HG03575 (cell line): ENCODE measurements around the gene LRRC75B.
"Not testable (repeated sequence)": the region's sequence is repeated elsewhere in the genome, so short reads cannot be mapped to it uniquely, and the experiment has no call there.

ENCODE experiments used
- ATAC-seq: cut with Tn5 transposase; IDR thresholded peaks from one replicate; pipeline ENCODE4 v1.9.1; 2021; ENCODE audit not compliant: unreplicated experiment, insufficient number of reproducible peaks, low FRiP score; ENCODE audit errors: extremely low read depth

The LRRC75B gene

DNA sequence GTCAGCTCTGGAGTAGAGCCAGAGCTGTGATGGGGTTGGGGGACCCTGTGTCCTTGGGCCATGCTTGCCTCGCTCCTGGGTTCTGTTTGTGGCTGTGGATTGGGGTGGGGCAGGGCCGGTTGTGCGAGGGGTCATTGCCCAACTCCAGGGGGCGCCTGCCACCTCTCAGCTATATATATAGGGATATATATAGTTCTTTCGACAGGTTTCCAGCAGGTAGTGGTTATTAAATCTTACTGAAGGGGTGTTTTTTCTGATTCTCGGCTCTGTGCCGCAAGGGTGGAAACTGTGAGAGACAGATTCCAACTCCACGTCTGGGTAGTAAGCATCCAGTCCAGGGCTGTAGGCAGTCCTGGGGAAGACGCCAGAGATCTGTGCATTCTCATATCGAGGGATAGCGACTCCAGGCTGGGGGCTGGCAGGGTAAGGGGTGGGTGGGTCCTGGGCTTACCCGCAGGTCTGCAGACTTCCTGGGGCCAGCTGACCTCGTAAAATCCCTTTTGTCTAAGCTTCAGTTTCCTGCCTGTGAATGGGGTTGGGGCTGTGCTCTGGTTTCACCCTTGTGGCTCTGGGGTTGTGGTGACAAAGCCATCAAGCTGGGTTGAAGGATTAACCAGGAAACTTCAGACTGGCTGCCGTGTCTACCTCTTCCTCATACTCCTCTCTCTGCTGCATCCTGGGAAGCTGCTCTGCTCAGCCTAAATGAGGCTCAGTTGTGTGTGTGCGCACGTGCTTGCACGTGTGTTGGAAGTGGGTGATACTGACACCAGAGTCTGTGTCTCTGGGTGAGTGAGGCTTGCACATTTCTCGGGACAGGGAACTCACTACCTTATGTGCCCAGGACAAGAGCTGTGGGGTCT is 11.1 kb upstream of the LRRC75B start:
- ATAC-seq, result not testable (repeated sequence)

DNA sequence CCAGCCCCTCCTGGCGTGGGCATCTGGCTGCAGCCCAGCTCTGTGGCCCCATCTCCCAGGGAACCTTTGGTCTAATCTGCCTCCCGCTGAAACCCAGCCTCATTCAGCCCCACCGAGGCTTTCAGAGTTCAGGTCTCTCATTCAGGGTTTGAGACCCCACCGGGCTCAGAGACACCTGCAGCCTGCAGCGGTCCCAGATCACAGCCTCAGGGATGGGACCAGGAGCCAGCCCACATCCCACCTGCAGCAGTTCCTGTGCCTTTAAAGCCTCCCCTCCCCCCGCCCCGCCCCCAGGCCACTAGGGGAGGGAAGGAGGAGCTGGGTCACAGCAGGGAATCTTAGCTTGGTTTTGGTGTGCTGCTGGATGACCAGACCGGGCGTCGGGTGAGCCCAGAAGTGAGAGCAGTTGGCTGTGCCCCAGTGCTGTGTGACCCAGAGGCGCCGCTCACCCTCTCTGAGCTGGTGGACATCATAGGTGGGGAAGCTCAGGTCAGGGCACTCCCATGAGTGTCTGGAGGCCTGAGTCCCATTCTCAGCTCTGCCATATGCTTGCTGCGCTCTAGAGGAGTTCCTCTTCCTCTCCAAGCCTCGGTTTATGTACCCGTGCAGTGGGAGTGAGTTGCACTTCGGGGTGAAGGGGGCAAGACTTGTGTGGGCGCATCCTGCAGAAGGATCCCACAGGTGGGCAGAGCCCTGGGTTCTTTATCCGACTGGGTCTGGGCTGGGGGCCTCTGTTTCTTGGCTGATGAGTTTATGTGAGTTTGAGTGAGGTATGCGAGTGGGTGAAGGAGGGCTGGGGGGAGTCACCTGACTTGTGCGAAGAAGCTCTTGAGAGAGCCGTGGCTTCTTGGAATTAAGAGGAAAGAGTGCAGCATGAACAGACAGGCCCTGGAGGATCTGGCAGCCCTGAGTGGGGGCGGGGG is 10.2 kb upstream of the LRRC75B start, which contains the start of gene GGT1:
Gene GGT1 (plus strand): TSS at position 347 of the 923 bp plus-strand sequence. CDS start 7,889 bp downstream, outside the sequence.
- ATAC-seq, result not testable (repeated sequence)

DNA sequence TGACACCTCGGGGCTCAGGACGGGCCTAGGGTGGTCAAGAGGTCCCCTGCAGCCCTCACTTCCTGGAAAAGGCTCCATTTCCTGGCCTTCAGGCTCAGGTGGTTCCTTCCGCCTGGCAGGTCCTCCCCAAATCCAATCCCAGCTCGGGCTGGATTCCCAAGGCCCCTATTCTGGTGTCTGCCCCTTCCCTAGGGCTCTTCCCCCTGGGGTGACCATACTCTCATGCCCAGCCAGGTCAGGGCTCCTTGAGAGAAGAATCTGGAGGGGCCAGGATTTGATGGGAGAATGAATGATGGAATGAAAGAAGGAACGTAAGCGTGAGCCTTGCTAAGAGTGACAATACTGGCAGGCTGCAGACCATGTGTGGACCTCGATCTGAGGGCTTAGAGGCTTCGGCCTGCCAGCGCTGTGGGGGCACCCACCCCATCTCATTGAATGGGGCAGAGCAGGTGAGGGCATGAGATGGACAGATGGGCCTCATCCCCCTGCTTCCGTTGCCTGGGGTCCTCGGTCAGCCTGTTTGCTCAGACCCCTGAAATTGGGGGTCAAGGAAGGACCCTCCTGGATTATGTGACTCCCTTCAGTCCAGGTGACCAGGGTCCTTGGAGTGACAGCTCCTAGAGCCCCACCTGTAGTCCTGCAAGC is 9.4 kb upstream of the LRRC75B start:
- ATAC-seq, result not testable (repeated sequence)

DNA sequence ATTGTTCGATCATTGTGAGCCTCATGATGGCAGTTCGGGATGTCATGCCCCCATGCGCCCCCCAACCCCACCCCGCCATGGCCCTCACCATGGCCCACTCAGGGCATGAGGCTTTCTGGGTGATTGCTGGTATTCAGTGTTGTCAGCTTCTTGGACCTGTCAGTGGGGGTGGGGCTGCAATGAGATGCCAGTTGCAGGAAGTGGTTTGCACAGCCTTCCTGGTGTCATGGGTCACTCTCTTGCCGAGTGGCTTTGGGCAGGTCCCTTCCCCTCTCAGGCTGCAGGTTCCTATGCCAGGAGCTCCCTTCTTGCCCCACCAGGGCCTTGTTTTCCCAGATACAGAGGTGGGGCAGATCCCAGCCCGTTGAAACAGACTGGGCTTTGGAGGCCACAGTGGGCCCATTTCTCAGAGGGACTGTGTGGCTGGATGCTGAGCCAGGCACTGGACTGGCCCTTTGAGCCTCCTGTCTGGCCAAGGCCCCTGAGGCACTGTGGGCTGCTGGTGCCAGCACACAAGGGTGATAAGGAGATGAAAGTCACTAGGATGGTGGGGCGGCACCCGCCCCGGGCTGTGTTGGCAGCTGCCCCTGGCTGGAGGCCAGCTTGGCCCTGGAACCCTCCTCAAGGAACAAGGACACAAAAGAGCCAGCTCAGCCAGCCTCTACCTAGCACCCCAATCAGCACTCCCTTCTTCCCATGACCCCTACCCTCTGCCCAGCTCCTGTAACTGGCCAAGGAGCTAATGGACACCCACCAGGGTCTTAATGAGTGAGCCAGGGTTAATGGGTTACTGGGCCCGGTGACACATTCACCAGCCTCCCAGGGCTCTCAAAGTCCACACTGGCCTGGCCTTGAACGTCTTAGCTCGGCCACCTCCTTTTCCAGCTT is 8.6 kb upstream of the LRRC75B start:
- ATAC-seq, result no peak

DNA sequence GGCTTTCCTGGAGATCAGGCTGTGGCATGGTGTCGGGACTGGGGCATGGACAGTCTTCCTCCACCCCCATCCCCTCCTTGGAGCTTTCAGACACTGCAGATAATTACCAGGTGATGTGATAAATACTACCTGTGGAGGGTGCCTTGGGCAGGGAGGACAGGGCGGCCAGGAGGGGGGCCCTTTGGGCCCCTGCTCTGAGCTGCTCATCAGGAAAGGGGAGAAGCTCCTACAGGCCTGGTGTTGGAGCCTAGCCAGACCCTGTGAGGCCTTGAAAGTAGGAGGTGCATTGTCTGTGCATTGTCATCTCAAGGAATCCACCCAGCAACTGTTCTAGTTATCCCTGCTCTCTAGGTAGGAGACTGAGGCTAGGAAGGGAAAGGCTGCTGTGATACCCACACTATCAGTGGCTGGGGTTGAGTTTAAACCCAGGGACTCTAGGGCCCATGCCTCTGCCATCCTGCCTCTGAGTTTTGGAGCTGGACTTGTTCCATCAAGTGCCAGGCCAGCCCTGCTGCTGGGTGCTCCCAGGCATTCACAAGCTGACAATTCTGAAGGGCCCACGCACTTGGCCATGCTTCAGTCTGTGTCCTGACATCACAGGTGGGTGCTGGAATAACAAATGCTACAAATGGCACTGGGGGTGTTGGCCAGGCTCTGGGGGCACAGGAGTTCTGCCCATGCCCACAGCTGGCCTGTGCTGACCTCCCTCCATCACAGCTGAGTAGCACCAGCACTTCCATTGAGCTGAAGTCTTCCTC is 7.3 kb upstream of the LRRC75B start:
- ATAC-seq, result not testable (repeated sequence)

DNA sequence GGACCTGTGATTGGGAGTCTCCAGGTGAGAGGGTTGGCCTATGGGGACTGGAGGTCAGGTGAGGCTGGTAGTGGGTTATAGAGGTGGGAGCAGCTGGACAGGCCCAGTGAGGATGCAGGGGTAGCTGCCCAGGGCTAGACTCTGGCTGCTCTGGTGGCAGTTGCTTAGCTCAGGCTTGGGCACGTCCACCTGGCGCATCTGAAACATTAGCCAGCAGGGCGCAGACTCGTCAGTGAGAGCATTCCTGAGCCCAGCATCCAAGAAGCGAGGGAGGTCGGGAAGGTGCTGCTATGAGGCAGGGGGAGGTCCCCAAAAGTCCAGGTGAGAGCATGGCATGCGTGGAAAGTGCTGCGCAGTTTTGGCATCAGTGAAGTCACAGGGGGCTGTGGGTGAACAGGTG is 6.6 kb upstream of the LRRC75B start:
- ATAC-seq, result no peak

GRCh38 chr22:24597076-24597475 is 4.2 kb upstream of the LRRC75B start:
- not testable (repeated sequence) for ATAC-seq

DNA sequence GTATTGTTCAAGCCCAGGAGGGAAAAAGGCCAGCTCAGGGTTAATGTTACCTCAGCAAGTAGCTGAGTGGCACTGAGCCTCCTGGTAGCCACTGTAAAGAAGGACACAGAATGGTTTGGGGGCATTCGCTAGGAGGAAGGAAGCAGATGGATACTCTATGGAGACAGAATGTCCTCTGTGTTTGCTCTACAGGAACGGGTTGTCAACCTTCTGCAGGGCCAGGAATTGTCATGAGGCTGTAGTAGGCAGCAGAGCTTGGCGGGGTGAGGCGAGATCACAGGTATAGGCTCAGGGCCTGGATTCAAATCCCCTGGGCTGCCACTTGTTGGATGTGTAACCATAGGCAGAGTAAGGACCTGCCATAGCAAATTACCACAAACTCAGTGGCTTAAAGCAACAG is 3.0 kb upstream of the LRRC75B start:
- ATAC-seq, result no peak

GRCh38 chr22:24595228-24595627 is 2.4 kb upstream of the LRRC75B start:
- ATAC-seq, result no peak

DNA sequence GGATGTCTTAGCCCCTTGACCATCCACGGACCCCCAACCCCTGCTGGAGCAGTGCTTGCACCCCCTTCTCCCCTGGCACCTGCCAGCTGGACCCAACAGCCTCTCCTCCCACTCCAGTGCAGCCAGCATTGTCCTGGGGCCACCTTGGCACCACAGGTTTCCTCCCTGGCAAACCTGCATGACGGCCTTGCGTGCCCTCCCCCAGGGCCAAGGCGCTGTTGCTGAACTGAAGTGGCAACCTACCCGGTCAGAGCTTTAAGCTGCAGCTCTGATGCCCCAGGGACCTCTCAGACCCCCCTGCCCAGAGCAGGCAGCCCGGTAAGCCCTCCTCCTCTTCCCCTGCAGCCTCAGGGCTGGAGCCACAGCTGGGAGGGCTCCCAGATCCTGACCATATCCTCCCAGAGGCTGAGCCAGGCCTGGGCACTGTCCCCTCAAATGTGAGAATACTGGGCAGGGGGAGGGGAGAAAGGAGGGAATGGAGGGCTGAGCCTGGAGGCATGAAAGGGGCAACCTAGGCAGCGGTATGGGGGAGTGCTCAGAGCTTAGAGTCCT is 1.8 kb upstream of the LRRC75B start:
- no peak for ATAC-seq

DNA sequence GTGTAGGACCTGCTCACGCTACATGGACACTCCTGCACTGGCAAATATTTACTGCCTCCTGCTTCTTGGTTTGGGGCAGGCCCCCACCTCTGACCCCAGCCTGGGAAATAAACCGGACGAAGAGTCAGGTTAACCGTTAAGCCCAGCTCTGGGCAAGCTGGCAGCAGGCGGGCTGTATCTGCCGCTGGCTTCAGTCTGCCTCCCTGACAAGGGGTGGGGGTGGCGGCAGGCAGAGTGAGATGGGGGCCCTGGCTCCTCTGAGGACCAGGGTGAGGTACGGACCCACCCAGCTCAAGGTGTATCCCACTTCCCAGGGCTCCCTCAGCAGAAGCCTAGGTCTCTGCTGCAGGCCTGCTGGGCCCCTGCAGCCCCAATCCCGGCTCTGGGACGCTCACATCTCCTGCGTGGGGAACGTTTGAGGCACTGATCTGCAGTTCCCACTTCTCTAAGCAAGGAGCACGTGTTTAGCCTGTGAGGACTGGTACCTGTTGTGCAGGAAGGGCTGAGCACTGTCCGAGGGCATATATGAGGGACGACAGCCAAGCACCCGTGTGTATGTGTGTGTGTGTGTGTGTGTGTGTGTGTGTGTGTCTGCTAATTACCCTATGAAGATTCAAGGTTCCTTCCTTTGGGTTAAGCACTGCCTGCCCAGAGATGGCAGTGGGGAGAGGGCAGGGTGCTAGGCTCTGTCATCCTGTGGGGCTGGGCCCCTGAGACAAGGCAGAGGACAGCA is 1.1 kb upstream of the LRRC75B start:
- no peak for ATAC-seq

GRCh38 chr22:24593559-24593835 is 624 bp upstream of the LRRC75B start:
- not testable (repeated sequence) for ATAC-seq

DNA sequence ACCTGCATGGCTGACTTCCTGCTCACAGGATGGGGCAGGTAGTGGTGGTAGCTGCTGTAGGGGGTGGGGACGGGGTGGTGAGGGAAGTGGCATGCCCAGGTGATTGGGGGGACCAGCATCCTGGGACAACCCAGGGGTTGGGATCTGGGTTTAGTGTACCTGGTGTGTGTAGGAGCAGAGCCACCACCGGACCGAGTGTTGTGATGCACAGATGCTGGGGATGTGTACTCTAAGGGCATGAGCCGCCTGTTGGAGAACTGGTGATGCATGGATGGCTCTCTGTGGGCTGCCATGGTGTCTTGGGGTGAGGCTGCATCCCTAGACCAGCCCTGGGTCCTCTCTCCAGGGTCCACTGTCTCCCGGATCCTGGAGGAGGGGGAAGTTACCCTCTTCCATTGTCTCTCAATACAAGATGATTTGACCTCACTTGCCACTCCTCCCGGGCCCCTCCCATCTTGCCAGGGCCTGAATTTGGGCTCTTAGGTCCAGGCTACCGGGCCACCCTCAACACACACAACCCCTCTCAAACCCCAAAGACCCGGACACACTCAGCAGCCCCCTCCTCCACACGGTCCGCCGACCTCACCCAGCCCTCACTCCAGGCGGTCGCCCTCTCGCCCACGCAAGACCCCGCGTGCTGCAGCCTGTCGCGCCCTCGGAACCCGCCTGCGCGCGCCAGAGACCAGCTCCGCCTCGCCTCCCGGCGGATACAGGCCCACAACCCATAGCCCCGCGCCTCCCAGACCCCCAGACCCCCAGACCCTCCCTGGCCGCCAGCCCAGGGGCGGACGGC is 619 bp downstream of the LRRC75B start:
- no peak for ATAC-seq

GRCh38 chr22:24591286-24591830 is 1.5 kb downstream of the LRRC75B start:
- no peak for ATAC-seq

GRCh38 chr22:24590596-24591173 is 2.2 kb downstream of the LRRC75B start:
- ATAC-seq, result no peak
